Measurements from ENCODE around the gene CDK5R1. TPM values are rescaled to one million over a fixed set of nuclear protein-coding genes. Genes with fewer than 3 reads are reported as not detected.
A peak's percentile ranks its signal among the peaks of the same experiment; 100 is the strongest.

The CDK5R1 gene
- total RNA-seq, 1 experiment from 2014 or later, result 9.9 TPM

DNA sequence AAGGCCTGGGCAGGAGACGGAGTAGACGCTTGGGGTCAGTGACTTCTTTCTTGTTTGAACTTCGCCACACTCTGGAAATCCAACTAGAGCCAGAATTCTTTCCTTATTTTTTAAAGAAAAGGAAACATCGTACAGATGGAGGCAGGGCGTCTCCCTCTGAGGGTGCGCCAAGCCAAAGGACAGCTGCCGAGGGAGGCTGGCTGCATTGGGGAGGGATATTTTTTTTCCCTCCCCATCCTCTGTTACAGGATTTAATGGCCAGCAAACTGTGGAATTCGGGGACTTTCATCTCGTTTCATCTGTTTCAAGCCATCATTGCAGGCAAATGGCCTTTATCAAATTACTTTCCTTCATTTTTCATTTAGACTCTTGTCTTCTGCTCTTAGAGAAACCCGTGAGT, 15.9 kb downstream of the CDK5R1 start:
- Mint-ChIP-seq H3K4me1 (peaks cover 17% of the 10 kb centered on the region), H3K9me3 (no peaks in the 10 kb centered on the region), H3K4me3 (no peak overlapping the region), H3K27me3 (ENCODE audit: low read depth) (no peaks in the 10 kb centered on the region), H3K27ac (no peak overlapping the region; the same call in 1 of the 2 replicates), H3K36me3 (no peaks in the 10 kb centered on the region)
- TF ChIP-seq MXD4 (CRISPR knock-in tag; IDR thresholded peaks at IDR 0.05; ENCODE audit: borderline replicate concordance), result no peak
- TF ChIP-seq SMAD4 (CRISPR knock-in tag; IDR thresholded peaks at IDR 0.05), result no peak
- DNase-seq (ENCODE audit: low spot score) (no peak), ATAC-seq (no peak)
- CTCF ChIA-PET, result no interaction called here
- POLR2A ChIA-PET, result interaction anchor here (0.6 kb wide), 1 partner anchor 100 kb away, joined by 4 read pairs; no protein-coding TSS in a partner anchor

DNA sequence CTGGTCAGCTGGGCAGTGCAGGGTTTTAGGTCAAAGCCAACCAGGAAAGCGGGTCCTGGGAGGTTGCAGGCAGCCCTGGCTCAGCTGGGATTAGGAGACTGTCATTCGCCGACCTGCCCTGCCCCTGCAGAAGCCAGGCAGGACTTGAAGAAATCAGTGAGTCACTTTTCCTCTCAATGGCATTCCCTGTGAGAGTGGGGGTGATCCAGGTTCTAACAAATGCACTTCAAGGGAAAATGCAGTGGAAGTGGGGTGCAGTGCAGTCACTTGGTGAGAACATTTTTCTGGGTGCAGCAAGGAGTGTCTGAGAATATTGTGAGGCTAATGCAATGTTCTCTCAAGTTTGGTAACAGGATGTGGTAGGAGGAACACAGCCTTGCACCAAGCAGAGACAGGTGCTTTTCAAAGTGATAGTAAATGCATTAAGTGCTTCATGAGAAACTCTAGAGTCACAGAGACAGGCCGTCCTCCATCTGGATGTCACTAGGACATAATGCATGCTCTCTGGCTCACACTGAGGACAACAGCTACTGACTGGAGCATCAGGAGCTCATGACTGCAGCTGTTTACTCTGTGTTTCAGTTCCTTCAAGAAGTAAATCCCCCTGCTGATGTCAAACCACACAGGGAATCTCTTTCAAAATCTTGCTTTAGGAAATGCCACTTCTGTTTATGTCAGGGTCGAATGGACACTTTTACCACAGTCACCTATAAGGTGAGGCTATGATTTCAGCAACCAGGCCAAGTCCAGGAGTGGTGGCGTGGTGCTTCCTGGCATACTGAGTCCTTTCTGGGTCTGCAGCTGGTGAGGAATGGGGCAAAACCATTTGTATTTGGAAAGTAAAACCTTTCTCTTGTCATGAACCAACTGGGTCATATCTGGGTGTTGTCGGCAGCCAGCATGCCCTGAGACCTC, 16.7 kb downstream of the CDK5R1 start:
- TF ChIP-seq, protein P1, sequence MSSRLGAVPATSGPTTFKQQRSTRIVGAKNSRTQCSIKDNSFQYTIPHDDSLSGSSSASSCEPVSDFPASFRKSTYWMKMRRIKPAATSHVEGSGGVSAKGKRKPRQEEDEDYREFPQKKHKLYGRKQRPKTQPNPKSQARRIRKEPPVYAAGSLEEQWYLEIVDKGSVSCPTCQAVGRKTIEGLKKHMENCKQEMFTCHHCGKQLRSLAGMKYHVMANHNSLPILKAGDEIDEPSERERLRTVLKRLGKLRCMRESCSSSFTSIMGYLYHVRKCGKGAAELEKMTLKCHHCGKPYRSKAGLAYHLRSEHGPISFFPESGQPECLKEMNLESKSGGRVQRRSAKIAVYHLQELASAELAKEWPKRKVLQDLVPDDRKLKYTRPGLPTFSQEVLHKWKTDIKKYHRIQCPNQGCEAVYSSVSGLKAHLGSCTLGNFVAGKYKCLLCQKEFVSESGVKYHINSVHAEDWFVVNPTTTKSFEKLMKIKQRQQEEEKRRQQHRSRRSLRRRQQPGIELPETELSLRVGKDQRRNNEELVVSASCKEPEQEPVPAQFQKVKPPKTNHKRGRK (CRISPR knock-in tag; IDR thresholded peaks at IDR 0.05; ENCODE audit: borderline replicate concordance), result no peak
- TF ChIP-seq, protein P2, sequence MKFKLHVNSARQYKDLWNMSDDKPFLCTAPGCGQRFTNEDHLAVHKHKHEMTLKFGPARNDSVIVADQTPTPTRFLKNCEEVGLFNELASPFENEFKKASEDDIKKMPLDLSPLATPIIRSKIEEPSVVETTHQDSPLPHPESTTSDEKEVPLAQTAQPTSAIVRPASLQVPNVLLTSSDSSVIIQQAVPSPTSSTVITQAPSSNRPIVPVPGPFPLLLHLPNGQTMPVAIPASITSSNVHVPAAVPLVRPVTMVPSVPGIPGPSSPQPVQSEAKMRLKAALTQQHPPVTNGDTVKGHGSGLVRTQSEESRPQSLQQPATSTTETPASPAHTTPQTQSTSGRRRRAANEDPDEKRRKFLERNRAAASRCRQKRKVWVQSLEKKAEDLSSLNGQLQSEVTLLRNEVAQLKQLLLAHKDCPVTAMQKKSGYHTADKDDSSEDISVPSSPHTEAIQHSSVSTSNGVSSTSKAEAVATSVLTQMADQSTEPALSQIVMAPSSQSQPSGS (CRISPR knock-in tag; IDR thresholded peaks at IDR 0.05; ENCODE audit: borderline replicate concordance, low read depth), result no peak
- TF ChIP-seq SOX15 (CRISPR knock-in tag; IDR thresholded peaks at IDR 0.05) (no peak), RORB (CRISPR knock-in tag; IDR thresholded peaks at IDR 0.05) (no peak), SMAD4 (CRISPR knock-in tag; IDR thresholded peaks at IDR 0.05) (no peak), MXD4 (CRISPR knock-in tag; IDR thresholded peaks at IDR 0.05; ENCODE audit: borderline replicate concordance) (no peak), ETV6 (CRISPR knock-in tag; IDR thresholded peaks at IDR 0.05) (no peak), CREB1 (CRISPR knock-in tag; IDR thresholded peaks at IDR 0.05) (no peak)
- TF ChIP-seq, protein P3, sequence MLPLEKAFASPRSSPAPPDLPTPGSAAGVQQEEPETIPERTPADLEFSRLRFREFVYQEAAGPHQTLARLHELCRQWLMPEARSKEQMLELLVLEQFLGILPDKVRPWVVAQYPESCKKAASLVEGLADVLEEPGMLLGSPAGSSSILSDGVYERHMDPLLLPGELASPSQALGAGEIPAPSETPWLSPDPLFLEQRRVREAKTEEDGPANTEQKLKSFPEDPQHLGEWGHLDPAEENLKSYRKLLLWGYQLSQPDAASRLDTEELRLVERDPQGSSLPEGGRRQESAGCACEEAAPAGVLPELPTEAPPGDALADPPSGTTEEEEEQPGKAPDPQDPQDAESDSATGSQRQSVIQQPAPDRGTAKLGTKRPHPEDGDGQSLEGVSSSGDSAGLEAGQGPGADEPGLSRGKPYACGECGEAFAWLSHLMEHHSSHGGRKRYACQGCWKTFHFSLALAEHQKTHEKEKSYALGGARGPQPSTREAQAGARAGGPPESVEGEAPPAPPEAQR (CRISPR knock-in tag; IDR thresholded peaks at IDR 0.05), result no peak
- Mint-ChIP-seq H3K4me3 (no peak overlapping the region), H3K9me3 (no peaks in the 10 kb centered on the region), H3K27me3 (ENCODE audit: low read depth) (no peaks in the 10 kb centered on the region), H3K4me1 (peaks cover 9% of the 10 kb centered on the region), H3K36me3 (no peaks in the 10 kb centered on the region), H3K27ac (peak overlapping the region; percentile 38; the same call in 1 of the 2 replicates)
- no peak for DNase-seq (ENCODE audit: low spot score)
- ChIA-PET CTCF (no interaction called here), POLR2A (no interaction called here)
- no peak for ATAC-seq

DNA sequence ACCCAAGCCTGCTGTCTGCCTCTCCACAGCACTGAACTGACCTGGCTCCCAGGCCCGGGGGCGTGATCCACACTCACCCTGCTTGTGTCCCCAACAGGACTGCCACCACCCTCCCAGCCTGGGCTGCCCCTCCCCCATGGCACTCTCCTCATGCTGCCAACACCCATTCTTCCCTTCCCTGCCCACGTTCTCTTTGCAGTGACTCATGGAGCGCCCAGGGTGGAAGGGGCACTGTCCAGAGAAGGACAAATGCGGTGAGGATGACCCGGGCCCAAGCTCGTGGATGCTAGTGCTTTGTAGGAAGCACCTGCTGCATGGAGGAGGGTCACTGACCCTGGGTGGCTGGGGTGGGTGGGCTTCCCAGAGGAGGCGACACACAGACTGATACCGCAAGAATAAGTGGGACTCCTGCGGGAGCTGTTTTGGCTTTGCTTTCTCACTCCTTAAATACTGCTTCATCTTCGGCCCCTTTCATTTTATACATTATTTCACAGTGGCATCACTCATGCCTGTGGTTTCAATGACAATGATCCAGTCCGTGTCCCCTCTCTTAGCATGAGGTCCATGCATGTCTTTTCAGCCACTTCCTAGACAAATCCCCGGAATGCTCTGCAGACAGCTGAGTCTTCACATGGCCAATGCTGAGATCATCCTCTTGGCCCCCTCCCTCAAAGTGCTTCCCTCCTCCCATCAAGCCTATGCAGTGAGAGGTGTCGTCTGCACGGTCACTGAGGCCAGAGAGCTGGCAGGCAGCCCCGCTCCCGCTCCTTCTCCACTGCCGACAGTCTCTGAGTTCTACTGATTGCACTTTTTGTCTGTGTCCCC, 17.6 kb downstream of the CDK5R1 start:
- POLR2A ChIA-PET, result no interaction called here
- H3K4me3 Mint-ChIP-seq, result no peak overlapping the region
- CTCF ChIA-PET, result interaction anchor here (0.7 to 1.0 kb wide), 3 partner anchors 43 to 598 kb away, joined by 3 read pairs; no protein-coding TSS in a partner anchor
- H3K36me3 Mint-ChIP-seq, result no peaks in the 10 kb centered on the region
- ATAC-seq (no peak), DNase-seq (ENCODE audit: low spot score) (no peak)
- peaks cover 6% of the 10 kb centered on the region; the same call in 1 of the 2 replicates for H3K4me1 Mint-ChIP-seq
- no peaks in the 10 kb centered on the region for H3K27me3 Mint-ChIP-seq (ENCODE audit: low read depth)
- H3K27ac Mint-ChIP-seq, result no peak overlapping the region
- no peaks in the 10 kb centered on the region for H3K9me3 Mint-ChIP-seq
- no peak for TF ChIP-seq FOXK1 (CRISPR knock-in tag; IDR thresholded peaks at IDR 0.05)
- TF ChIP-seq ATF1 (CRISPR knock-in tag; IDR thresholded peaks at IDR 0.05), result no peak
- no peak for TF ChIP-seq ZNF121 (CRISPR knock-in tag; IDR thresholded peaks at IDR 0.05)
- no peak for TF ChIP-seq SOX15 (CRISPR knock-in tag; IDR thresholded peaks at IDR 0.05)
- TF ChIP-seq ZNF263 (CRISPR knock-in tag; IDR thresholded peaks at IDR 0.05; ENCODE audit: low read depth), result no peak
- no peak for TF ChIP-seq PRRX2 (CRISPR knock-in tag; IDR thresholded peaks at IDR 0.05)
- TF ChIP-seq, protein P4, sequence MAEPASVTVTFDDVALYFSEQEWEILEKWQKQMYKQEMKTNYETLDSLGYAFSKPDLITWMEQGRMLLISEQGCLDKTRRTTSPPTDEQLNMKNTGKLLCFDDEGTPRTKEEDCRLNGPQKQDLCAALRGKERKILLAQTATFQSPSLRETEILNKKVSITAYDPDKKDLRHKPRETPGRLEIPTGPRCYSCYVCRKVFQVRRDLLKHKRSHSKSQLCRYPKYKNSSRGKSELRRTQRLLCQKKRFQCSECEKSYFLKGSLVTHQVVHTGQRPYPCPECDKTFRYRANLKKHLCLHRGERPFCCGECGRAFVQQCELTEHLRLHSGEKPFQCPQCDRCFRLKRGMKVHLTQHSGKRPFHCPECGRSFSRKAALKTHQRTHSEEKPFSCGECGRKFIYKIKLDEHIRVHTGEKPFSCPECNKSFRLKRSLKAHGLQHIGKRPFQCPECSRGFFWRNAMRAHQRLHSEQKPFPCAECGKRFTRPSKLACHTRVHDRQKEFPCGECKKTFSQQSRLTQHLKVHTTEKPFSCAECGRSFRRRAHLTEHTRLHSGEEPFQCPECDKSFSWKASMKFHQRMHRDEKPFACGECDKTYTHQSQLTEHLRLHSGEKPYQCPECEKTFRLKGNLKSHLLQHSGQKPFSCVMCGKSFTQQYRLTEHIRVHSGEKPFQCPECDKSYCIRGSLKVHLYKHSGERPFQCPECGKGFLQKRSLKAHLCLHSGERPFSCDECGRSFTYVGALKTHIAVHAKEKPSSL (CRISPR knock-in tag; conservative IDR thresholded peaks at IDR 0.05), result no peak
- TF ChIP-seq EMX1 (CRISPR knock-in tag; IDR thresholded peaks at IDR 0.05), result no peak
- TF ChIP-seq NFATC4 (CRISPR knock-in tag; IDR thresholded peaks at IDR 0.05), result no peak
- TF ChIP-seq NFYB (CRISPR knock-in tag; conservative IDR thresholded peaks at IDR 0.05; ENCODE audit: low read depth), result no peak
- no peak for TF ChIP-seq TCF7 (CRISPR knock-in tag; IDR thresholded peaks at IDR 0.05; ENCODE audit: low read depth)
- TF ChIP-seq, protein P5, sequence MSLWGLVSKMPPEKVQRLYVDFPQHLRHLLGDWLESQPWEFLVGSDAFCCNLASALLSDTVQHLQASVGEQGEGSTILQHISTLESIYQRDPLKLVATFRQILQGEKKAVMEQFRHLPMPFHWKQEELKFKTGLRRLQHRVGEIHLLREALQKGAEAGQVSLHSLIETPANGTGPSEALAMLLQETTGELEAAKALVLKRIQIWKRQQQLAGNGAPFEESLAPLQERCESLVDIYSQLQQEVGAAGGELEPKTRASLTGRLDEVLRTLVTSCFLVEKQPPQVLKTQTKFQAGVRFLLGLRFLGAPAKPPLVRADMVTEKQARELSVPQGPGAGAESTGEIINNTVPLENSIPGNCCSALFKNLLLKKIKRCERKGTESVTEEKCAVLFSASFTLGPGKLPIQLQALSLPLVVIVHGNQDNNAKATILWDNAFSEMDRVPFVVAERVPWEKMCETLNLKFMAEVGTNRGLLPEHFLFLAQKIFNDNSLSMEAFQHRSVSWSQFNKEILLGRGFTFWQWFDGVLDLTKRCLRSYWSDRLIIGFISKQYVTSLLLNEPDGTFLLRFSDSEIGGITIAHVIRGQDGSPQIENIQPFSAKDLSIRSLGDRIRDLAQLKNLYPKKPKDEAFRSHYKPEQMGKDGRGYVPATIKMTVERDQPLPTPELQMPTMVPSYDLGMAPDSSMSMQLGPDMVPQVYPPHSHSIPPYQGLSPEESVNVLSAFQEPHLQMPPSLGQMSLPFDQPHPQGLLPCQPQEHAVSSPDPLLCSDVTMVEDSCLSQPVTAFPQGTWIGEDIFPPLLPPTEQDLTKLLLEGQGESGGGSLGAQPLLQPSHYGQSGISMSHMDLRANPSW (CRISPR knock-in tag; conservative IDR thresholded peaks at IDR 0.05; ENCODE audit: low read depth), result no peak
- TF ChIP-seq ZNF671 (CRISPR knock-in tag; IDR thresholded peaks at IDR 0.05), result no peak
